Natural killer cell (primary cell): Measurements from ENCODE around the gene DACH2. TPM values are rescaled to one million over a fixed set of nuclear protein-coding genes. Genes with fewer than 3 reads are reported as not detected.

Experiments used
- ATAC-seq, 3 donors: fragments of 150-1000 bp in 2 of 3; fragments of 200-7000 bp in 1 of 3; cut with Tn5 transposase; 1 replicate in 1 of 3; 2 replicates in 2 of 3; pipeline ENCODE4 v1.10.0; 2021; ENCODE audit warnings: mild to moderate bottlenecking in 2 of 3, moderate library complexity in 2 of 3
- DNase-seq, 2 donors: peaks; one replicate each; pipeline versions ENCODE4 v3.0.0 to v3.0.0-alpha.2; 2013 to 2021; ENCODE audit warnings: mixed read lengths in 1 of 2
- H3K27ac ChIP-seq: one replicate; pipeline ENCODE4 v1.5.1; 2013; ENCODE audit warnings: mild to moderate bottlenecking, low read length
- H3K27me3 ChIP-seq: one replicate; pipeline ENCODE4 v1.6.1; 2013; ENCODE audit warnings: low read length; ENCODE audit not compliant: control insufficient read depth, insufficient read depth
- H3K36me3 ChIP-seq: one replicate; pipeline ENCODE4 v1.6.1; 2013; ENCODE audit warnings: low read length; ENCODE audit not compliant: control insufficient read depth, insufficient read depth
- H3K4me1 ChIP-seq: one replicate; pipeline ENCODE4 v1.6.1; 2013; ENCODE audit warnings: low read length; ENCODE audit not compliant: control insufficient read depth, insufficient read depth
- H3K4me3 ChIP-seq: one replicate; pipeline ENCODE4 v1.5.1; 2013; ENCODE audit warnings: low read length
- H3K9me3 ChIP-seq: one replicate; pipeline ENCODE4 v1.6.1; 2013; ENCODE audit warnings: low read length; ENCODE audit not compliant: control insufficient read depth, insufficient read depth
- H3K27ac Mint-ChIP-seq, 2 donors: one replicate each; pipeline ENCODE4 v1.8.0; 2022; ENCODE audit warnings: mild to moderate bottlenecking in 2 of 2, mixed read lengths in 2 of 2, moderate library complexity in 1 of 2
- H3K27me3 Mint-ChIP-seq, 2 donors: one replicate each; pipeline ENCODE4 v1.8.0; 2022; ENCODE audit warnings: low read depth in 2 of 2, mixed read lengths in 2 of 2
- H3K36me3 Mint-ChIP-seq: one replicate; pipeline ENCODE4 v1.8.0; 2022; ENCODE audit warnings: mixed read lengths
- H3K4me1 Mint-ChIP-seq, 2 donors: one replicate each; pipeline ENCODE4 v1.8.0; 2022; ENCODE audit warnings: mixed read lengths in 2 of 2
- H3K4me3 Mint-ChIP-seq: one replicate; pipeline ENCODE4 v1.8.0; 2022; ENCODE audit warnings: mild to moderate bottlenecking, moderate library complexity, mixed read lengths
- H3K9me3 Mint-ChIP-seq, 2 donors: one replicate each; pipeline ENCODE4 v1.8.0; 2022; ENCODE audit warnings: mixed read lengths in 2 of 2
- WGBS: methylation state at CpG from one replicate; pipeline ENCODE4 v1.1.7; 2013; ENCODE audit warnings: missing lambda C conversion rate; ENCODE audit not compliant: insufficient coverage; 5-methylcytosine and 5-hydroxymethylcytosine counted together
- intact Hi-C: fragments of 100-400 bp; cut with micrococcal nuclease; formaldehyde crosslinking; loops from one replicate; pipeline ENCODE4 v1.14.2; 2022
- total RNA-seq, 4 donors: library from RNA; stranded (reverse); fragments of 120-200 nt in 1 of 4; gene quantifications; one replicate each; pipeline versions ENCODE4 v1.2.3 to v1.2.4, GENCODE V29; 2013 to 2022
- TF ChIP-seq, protein P1 (sequence below): fragments of 200-600 bp; IDR thresholded peaks from one replicate; pipeline ENCODE4 v1.8.0; 2022; ENCODE audit warnings: antibody characterized with exemption

DACH2 gene
- total RNA-seq, 3 donors from 2014 or later (not counting 1 experiment from before 2014, with no cell fraction given), result not detected

DNA sequence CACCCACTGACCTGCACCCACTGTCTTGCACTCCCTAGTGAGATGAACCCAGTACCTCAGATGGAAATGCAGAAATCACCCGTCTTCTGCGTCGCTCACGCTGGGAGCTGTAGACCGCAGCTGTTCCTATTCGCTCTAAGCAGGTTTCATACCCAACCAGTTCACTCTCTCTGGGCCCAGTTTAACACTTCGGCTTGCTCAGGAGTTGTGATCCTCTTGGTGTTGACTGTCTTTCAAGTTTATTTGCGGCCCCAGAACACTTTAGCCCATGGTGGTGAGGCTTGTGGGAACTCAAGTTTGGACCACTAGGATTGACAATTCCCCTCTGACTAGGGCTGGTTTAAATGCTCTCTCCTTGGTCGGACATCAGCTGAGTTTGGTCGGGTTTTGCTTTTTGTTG is 147.0 kb downstream of the DACH2 start:
- H3K27me3 Mint-ChIP-seq, result no peaks in the 10 kb centered on the region
- Histone ChIP-seq H3K4me1 (no peaks in the 10 kb centered on the region), H3K9me3 (no peaks in the 10 kb centered on the region), H3K27ac (no peak overlapping the region), H3K36me3 (no peaks in the 10 kb centered on the region), H3K27me3 (no peaks in the 10 kb centered on the region), H3K4me3 (no peak overlapping the region)
- ATAC-seq (no peak), DNase-seq (no peak)
- intact Hi-C loops, result no loop called here
- no peak overlapping the region for H3K4me3 Mint-ChIP-seq
- peaks cover 2 to 6% of the 10 kb centered on the region in 2 donors for H3K9me3 Mint-ChIP-seq
- H3K36me3 Mint-ChIP-seq, result no peaks in the 10 kb centered on the region
- TF ChIP-seq, protein P1, sequence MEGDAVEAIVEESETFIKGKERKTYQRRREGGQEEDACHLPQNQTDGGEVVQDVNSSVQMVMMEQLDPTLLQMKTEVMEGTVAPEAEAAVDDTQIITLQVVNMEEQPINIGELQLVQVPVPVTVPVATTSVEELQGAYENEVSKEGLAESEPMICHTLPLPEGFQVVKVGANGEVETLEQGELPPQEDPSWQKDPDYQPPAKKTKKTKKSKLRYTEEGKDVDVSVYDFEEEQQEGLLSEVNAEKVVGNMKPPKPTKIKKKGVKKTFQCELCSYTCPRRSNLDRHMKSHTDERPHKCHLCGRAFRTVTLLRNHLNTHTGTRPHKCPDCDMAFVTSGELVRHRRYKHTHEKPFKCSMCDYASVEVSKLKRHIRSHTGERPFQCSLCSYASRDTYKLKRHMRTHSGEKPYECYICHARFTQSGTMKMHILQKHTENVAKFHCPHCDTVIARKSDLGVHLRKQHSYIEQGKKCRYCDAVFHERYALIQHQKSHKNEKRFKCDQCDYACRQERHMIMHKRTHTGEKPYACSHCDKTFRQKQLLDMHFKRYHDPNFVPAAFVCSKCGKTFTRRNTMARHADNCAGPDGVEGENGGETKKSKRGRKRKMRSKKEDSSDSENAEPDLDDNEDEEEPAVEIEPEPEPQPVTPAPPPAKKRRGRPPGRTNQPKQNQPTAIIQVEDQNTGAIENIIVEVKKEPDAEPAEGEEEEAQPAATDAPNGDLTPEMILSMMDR, result no peak
- H3K4me1 Mint-ChIP-seq, result no peaks in the 10 kb centered on the region
- no peak overlapping the region for H3K27ac Mint-ChIP-seq
- 84% methylated on average over 10 of the region's 10 CpGs for WGBS

DNA sequence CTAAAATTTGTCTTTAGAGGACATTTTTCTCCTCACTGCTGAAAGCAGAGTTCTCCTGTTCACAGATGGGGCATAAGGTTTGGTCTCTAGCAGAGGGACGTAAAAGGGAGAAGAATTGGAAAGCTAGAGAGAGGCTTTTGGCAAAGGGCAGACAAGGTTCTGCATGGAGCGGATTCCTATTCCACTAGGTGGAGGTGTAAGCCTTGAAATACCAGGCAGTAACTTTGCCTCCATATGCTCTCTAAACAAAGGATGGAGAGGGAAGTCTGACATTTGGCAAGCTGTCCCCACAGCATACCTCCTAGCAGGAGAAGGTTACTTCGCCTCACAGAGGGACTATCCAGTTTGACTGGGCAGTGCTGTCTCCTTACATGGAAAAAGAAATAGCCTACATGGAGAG is 174.7 kb downstream of the DACH2 start:
- peaks cover 2 to 5% of the 10 kb centered on the region in 2 donors for H3K9me3 Mint-ChIP-seq
- Histone ChIP-seq H3K4me1 (no peaks in the 10 kb centered on the region), H3K27me3 (no peaks in the 10 kb centered on the region), H3K4me3 (no peak overlapping the region), H3K9me3 (peaks cover 8% of the 10 kb centered on the region), H3K27ac (no peak overlapping the region), H3K36me3 (no peaks in the 10 kb centered on the region)
- H3K27ac Mint-ChIP-seq, result no peak overlapping the region
- no peak for DNase-seq
- no peak overlapping the region for H3K4me3 Mint-ChIP-seq
- ATAC-seq, result no peak
- H3K36me3 Mint-ChIP-seq, result no peaks in the 10 kb centered on the region
- no peaks in the 10 kb centered on the region for H3K27me3 Mint-ChIP-seq
- TF ChIP-seq, protein P1, result no peak
- WGBS, result 94% methylated on average over 2 of the region's 3 CpGs
- H3K4me1 Mint-ChIP-seq, result no peaks in the 10 kb centered on the region
- intact Hi-C loops, result no loop called here

DNA sequence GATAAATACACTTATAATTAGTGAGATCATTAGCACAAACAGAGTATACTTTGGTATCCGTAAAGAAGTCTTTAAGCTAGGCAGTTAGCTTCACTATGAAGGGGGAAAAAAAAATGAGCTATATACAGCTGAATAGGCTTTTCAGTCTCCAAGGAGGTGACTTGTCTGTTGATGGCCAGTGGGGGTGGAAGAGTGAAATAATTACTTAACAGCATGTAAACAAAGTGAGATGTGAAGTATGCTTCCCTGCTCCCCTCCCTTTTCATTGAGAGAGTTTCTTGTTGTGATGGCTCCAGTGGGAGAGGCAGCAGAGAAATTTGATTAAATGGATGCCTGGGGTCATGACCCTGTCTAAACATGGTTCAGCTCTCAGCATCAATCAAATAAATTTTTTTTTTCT is 180.9 kb downstream of the DACH2 start:
- no peaks in the 10 kb centered on the region for H3K36me3 ChIP-seq
- Mint-ChIP-seq H3K27ac (no peak overlapping the region), H3K4me1 (no peaks in the 10 kb centered on the region), H3K4me3 (no peak overlapping the region), H3K9me3 (peaks cover 2% of the 10 kb centered on the region in 2 donors), H3K27me3 (no peaks in the 10 kb centered on the region), H3K36me3 (no peaks in the 10 kb centered on the region)
- WGBS, result 100% methylated on average over 1 of the region's 1 CpG
- H3K27ac ChIP-seq, result no peak overlapping the region
- H3K27me3 ChIP-seq, result no peaks in the 10 kb centered on the region
- H3K9me3 ChIP-seq, result no peaks in the 10 kb centered on the region
- intact Hi-C loops, result no loop called here
- no peak for DNase-seq
- TF ChIP-seq, protein P1, result no peak
- H3K4me3 ChIP-seq, result no peak overlapping the region
- H3K4me1 ChIP-seq, result no peaks in the 10 kb centered on the region
- ATAC-seq, result no peak

DNA sequence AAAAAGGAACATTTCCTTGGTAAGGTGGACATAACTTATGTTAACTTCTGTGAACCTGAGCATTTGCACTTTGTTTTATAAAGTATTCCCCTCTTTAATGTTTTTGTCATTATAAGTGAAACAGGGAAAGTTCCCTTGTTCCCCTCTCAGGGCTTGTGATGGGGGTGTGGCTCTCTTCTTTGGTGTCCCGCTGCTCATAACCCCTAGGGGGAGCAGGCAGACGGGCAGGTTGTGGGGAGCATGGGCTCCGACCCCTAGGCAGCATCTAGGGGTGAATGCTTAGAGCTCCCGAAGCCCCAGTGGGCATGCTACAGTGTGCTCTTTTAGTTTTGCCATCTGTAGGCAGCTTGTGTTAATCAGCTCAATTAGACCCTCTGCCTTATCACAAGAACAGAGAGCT is 200.4 kb downstream of the DACH2 start:
- H3K4me1 Mint-ChIP-seq, result no peaks in the 10 kb centered on the region
- intact Hi-C loops, result no loop called here
- H3K27ac ChIP-seq, result no peak overlapping the region
- H3K27me3 Mint-ChIP-seq, result no peaks in the 10 kb centered on the region
- no peaks in the 10 kb centered on the region for H3K36me3 ChIP-seq
- H3K9me3 ChIP-seq, result no peaks in the 10 kb centered on the region
- no peak overlapping the region for H3K4me3 Mint-ChIP-seq
- WGBS, result 60% methylated on average over 1 of the region's 4 CpGs
- no peaks in the 10 kb centered on the region for H3K36me3 Mint-ChIP-seq
- no peaks in the 10 kb centered on the region for H3K4me1 ChIP-seq
- H3K27me3 ChIP-seq, result no peaks in the 10 kb centered on the region
- DNase-seq, result no peak
- H3K4me3 ChIP-seq, result no peak overlapping the region
- peaks cover 0 to 3% of the 10 kb centered on the region in 2 donors for H3K9me3 Mint-ChIP-seq
- no peak for ATAC-seq
- TF ChIP-seq, protein P1, result no peak
- H3K27ac Mint-ChIP-seq, result no peak overlapping the region
